HG02763 (cell line): ENCODE measurements around the gene THSD8.
"Not testable (repeated sequence)": the region's sequence is repeated elsewhere in the genome, so short reads cannot be mapped to it uniquely, and the experiment has no call there.

Source experiments
- ATAC-seq: cut with Tn5 transposase; IDR thresholded peaks from one replicate; pipeline ENCODE4 v1.9.1; 2021; ENCODE audit warnings: mild to moderate bottlenecking, moderate library complexity; ENCODE audit not compliant: unreplicated experiment

Gene THSD8

GRCh38 chr19:12821761-12822160 is 19.9 kb downstream of the THSD8 start:
- ATAC-seq, result no peak

GRCh38 chr19:12825254-12826131 is 23.6 kb downstream of the THSD8 start:
- ATAC-seq, result no peak

- no peak for ATAC-seq
Observed at GRCh38 chr19:12828494-12828893, 26.6 kb downstream of the THSD8 start.

GRCh38 chr19:12833418-12833737 is 31.5 kb downstream of the THSD8 start:
- ATAC-seq, result no peak

- ATAC-seq, result no peak
Observed at GRCh38 chr19:12833738-12834565, 32.1 kb downstream of the THSD8 start.

GRCh38 chr19:12834566-12834943 is 32.7 kb downstream of the THSD8 start, which contains the start of gene RTBDN:
Gene RTBDN (minus strand): TSS chr19:12834579. CDS start chr19:12829979, 4,600 bp downstream.
- no peak for ATAC-seq

DNA sequence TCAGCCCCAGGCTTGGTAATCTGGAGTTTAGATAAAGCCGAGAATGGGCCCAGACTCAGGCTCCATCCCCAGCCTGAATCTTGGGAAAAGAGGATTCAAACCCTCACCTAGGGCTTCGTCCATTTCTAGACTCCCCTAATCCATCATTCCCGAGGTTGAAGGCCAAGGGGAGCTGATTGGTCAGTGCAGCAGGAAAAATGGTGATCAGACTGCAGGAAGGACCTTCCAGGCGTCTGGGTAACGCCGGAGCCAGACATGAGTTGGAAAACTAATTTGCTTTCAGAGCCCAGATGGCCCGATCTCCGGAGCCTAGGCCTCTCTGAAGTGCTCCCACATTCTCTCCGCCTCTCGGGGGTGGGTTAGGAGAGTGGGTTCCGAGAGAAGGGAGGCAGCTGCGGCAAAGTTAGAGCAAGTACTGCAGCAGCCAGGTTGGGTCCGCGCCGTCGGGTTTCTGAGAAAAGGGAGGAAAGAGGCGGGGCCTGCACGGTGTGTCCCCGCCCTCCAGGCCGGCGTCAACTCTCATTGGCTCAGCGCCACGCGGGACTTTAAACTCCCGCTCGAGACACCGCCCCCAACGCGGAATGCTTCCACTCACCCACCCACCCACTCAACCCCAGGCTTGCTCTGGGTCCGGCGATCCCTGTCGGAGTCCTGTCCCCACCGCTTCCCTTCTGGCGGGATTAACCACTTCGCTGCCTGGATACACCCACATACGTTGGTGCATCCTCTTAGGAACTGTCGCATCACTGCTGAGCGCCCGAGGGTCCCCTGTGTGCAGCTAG is 33.3 kb downstream of the THSD8 start:
- ATAC-seq, result no peak

- ATAC-seq, result no peak
Observed at GRCh38 chr19:12836529-12836863, 34.6 kb downstream of the THSD8 start.

- no peak for ATAC-seq
Observed at GRCh38 chr19:12837225-12837624, 35.4 kb downstream of the THSD8 start.

- no peak for ATAC-seq
Observed at GRCh38 chr19:12838182-12838885, 36.5 kb downstream of the THSD8 start, which contains the start of gene MAST1. Gene MAST1 (plus strand): TSS chr19:12838515. CDS start chr19:12838573, 58 bp downstream.

DNA sequence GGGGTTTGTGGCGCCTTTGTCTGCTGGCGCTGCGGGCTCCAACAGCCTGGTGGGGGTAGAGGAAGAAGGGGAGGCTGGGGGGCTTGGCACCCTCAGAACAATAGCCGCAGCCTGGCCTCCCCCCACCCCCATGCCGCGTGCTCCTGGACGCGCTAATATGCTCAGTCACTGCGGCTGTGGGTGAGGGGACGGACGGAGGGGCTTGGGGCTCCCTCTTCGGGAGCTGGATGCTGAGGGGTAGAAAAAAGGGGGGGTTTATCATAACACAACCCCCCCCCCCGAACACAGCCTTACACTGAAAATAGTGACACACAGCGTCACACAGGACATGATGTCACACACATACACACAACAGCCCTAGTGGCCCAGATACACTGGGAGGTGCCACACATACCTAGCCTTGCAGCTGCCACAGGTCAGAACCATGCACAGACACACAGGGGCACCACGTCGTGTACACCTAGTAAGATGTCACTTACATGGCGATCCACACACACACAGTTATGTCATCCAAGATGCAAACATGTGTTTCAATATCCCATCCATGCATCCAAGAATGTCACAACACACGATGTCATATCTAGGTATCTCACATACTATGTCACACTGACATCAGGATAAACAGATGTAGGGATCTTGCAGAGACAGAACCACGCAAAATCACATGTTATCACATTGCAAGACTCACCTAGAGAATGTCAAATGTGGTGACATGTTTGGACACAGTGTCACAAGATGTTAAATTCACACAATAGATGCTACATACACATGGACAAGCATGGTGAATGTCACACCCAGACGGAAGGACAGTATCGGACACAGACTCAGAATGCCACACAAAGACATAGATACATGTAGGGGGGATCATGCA is 37.3 kb downstream of the THSD8 start:
- ATAC-seq, result no peak

GRCh38 chr19:12840091-12841079 is 38.5 kb downstream of the THSD8 start:
- ATAC-seq, result no peak

DNA sequence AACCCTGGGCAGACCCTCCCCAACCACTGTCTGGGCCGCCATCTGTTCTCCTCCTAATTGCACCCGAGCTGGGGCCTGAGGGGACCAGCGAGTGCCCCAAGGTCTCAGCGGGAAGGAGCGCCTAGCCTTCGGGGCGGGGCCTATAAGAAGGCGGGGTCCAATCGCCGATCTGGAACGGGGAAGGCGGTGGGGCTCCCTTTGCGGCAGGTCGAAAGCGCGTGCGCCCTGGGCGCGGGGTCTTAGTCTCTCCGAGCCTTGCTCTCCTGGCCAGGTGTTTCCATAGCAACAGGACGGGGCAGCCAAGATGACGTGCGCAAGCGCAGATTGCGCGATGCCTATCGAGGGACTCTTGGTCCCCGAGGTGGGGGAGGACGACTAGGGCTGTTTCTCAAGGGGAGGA is 39.2 kb downstream of the THSD8 start:
- no peak for ATAC-seq

DNA sequence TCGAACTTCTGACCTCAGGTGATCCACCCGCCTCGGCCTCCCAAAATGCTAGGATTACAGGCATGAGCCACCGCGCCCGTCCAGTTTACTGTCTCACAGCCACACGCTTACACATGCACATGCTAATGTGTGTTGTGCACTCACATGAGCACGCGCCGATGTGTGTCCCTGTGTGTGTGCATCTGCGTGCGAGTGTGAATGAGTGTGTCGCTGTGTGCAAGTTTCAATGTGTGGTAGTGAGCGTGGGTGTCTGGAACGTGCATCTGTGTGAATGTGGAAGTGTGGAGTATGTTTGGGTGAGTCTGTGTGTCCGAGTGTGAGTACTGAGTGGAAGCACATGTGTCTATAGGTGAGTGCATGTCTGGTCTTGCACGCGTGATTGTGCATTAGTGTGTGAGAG is 40.6 kb downstream of the THSD8 start:
- ATAC-seq, result no peak

DNA sequence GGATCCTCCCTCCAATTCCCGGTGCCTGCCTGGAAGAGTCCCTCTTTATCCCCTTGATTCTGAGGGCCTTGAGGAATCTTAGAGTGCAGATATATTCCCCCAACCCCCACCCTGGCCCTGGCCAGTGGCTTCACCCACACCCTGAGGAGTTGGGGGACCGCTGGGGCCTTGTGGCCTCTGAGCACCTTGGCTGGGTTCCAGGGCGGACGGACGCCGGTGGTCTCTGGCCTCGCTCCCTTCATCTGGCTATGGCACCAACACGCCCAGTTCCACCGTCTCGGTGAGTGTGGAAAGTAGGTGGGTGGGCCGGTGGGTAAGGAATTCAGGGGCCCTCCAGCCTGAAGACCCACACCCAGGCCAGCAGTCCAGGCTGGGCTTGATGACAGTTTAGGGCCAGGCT is 41.5 kb downstream of the THSD8 start:
- no peak for ATAC-seq

DNA sequence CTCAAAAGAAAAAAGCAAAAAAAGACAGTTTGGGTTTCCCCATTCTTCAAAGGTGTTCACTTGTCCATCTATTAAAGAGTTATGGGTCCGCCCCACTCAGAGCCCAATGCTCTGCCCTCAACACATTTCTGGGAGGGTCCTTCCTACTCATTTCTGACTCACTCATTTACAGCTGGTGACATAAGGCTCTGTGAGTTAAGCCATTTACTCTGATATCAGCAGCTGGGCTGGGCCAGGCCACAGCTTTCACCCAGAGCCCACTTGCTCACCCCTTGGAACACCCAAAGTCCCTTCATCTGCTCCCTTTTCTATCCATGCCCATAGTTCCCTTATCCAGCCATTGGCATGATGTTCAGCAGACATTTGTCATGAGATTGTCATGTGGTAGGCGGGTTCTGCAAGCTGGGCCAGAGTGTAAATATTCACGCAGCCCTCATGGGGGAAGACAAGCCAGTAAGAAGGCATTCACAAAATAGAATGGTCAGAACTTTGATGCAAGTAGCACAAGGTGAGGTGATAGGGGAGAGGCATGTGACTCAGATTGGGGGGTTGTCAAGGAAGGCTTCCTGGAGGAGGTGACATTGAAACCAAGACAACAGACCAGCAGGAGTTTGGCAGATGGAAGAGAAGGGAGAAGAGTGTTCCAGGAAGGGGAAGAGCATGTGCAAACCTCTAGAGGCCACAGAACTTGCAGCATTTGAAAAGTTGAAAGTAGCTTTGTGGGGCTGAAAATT is 42.3 kb downstream of the THSD8 start:
- no peak for ATAC-seq

DNA sequence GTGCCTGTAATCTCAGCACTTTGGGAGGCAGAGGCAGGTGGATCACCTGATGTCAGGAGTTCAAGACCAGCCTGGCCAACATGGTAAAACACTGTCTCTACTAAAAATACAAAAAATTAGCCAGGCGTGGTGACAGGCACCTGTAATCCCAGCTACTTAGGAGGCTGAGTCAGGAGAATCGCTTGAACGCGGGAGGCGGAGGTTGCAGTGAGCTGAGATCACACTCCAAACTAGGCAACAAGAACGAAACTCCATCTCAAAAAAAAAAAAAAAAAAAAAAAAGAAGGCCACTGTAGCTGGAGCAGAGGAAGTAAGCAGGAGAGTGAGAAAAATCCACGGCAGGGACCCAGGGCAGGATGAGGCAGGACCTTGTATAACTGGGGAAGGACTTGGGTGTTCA is 44.7 kb downstream of the THSD8 start:
- ATAC-seq, result not testable (repeated sequence)
